HL-60 (cell line): ENCODE data around the gene ATG12.

ENCODE experiments used
- POLR2AphosphoS5 ChIP-seq: IDR thresholded peaks from 2 replicates; pipeline ENCODE4 v1.6.1; 2012; ENCODE audit warnings: low read depth
- TF ChIP-seq, protein P1 (sequence below): IDR thresholded peaks from one replicate; pipeline ENCODE4 v1.5.1; 2011; ENCODE audit warnings: low read length, control low read depth, inconsistent platforms; ENCODE audit not compliant: insufficient read depth

DNA sequence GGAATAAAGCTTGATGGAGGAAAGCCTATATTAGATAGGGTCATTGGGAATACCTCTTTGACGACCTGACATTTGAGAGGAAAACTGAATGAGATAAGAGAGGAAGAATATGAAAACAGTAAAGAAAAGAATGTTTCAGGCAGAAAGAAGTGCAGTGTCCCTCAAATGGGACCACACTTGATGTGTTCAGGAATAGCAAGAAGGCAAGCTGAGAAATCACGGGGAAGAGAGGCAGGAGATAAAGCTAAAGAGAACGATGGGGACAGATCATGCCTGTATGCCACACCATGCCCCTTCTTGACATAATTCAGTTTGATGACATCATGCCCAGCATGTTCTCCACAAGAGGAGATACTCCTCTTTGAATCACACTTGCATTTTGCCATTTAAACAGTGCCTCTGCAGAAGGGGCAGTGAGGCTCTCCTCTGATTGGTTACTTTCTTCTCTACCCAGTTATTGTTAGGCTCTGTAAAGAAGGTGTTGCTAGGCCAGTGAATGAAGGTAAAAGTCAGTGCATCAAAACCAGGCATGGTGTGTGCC lies 8.0 kb upstream of the ATG12 start:
- TF ChIP-seq, protein P1, sequence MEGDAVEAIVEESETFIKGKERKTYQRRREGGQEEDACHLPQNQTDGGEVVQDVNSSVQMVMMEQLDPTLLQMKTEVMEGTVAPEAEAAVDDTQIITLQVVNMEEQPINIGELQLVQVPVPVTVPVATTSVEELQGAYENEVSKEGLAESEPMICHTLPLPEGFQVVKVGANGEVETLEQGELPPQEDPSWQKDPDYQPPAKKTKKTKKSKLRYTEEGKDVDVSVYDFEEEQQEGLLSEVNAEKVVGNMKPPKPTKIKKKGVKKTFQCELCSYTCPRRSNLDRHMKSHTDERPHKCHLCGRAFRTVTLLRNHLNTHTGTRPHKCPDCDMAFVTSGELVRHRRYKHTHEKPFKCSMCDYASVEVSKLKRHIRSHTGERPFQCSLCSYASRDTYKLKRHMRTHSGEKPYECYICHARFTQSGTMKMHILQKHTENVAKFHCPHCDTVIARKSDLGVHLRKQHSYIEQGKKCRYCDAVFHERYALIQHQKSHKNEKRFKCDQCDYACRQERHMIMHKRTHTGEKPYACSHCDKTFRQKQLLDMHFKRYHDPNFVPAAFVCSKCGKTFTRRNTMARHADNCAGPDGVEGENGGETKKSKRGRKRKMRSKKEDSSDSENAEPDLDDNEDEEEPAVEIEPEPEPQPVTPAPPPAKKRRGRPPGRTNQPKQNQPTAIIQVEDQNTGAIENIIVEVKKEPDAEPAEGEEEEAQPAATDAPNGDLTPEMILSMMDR, result no peak
- no peak for TF ChIP-seq POLR2AphosphoS5
